Smooth muscle cell (in vitro differentiated cells): ENCODE measurements around the gene PDE4B. TPM values are rescaled to one million over a fixed set of nuclear protein-coding genes. Genes with fewer than 3 reads are reported as not detected.
"Not testable (repeated sequence)": the region's sequence is repeated elsewhere in the genome, so short reads cannot be mapped to it uniquely, and the experiment has no call there.

Source experiments
- DNase-seq: peaks from one replicate; lab custom pipeline; 2025; ENCODE audit not compliant: unreplicated experiment; lab: John Stamatoyannopoulos, UW
- H2AFZ ChIP-seq: fragments of 200-600 bp; sonication (generic); 2 replicates; pipeline ENCODE4 v1.6.0; 2016; ENCODE audit warnings: antibody characterized with exemption, low read depth, mild to moderate bottlenecking
- H3F3A ChIP-seq: fragments of 200-600 bp; sonication (generic); 2 replicates; pipeline ENCODE4 v1.6.0; 2017; ENCODE audit warnings: antibody characterized with exemption, low read depth
- H3K27ac ChIP-seq: fragments of 200-600 bp; sonication (generic); 2 replicates; pipeline ENCODE4 v1.5.1; 2016; ENCODE audit warnings: low read depth, mild to moderate bottlenecking
- H3K27me3 ChIP-seq: fragments of 200-600 bp; sonication (generic); 2 replicates; pipeline ENCODE4 v1.6.1; 2016; ENCODE audit warnings: low read depth, mild to moderate bottlenecking
- H3K36me3 ChIP-seq: fragments of 200-600 bp; sonication (generic); 2 replicates; pipeline ENCODE4 v1.5.1; 2016; ENCODE audit warnings: low read depth
- H3K4me1 ChIP-seq: fragments of 200-600 bp; sonication (generic); 2 replicates; pipeline ENCODE4 v1.5.1; 2016; ENCODE audit warnings: low read depth
- H3K4me2 ChIP-seq: fragments of 200-600 bp; sonication (generic); 2 replicates; pipeline ENCODE4 v1.6.0; 2016; ENCODE audit warnings: mild to moderate bottlenecking
- H3K4me3 ChIP-seq: fragments of 200-600 bp; sonication (generic); 2 replicates; pipeline ENCODE4 v1.5.1; 2016; ENCODE audit warnings: mild to moderate bottlenecking
- H3K79me2 ChIP-seq: fragments of 200-600 bp; sonication (generic); 2 replicates; pipeline ENCODE4 v1.6.0; 2016; ENCODE audit warnings: low read depth, mild to moderate bottlenecking
- H3K9ac ChIP-seq: fragments of 200-600 bp; sonication (generic); 2 replicates; pipeline ENCODE4 v1.6.0; 2016; ENCODE audit warnings: low read depth
- H3K9me3 ChIP-seq: fragments of 200-600 bp; sonication (generic); replicated peaks from 2 replicates; pipeline ENCODE4 v1.5.1; 2016; ENCODE audit warnings: low read depth
- H4K20me1 ChIP-seq: fragments of 200-600 bp; sonication (generic); 2 replicates; pipeline ENCODE4 v1.6.0; 2016; ENCODE audit warnings: low read depth
- CTCF ChIP-seq: fragments of 200-600 bp; sonication (generic); IDR thresholded peaks from 2 replicates; pipeline ENCODE4 v1.5.1; 2017; ENCODE audit warnings: borderline replicate concordance, mild to moderate bottlenecking, antibody characterized with exemption; ENCODE audit not compliant: insufficient read depth, poor library complexity, severe bottlenecking
- WGBS: methylation state at CpG from one replicate; pipeline ENCODE4 v1.1.7; 2016; ENCODE audit warnings: low lambda C conversion rate; 5-methylcytosine and 5-hydroxymethylcytosine counted together
- polyA plus RNA-seq: library from polyadenylated mRNA; unstranded; fragments of >200 nt; fragmentation: Nextera tagmentation; extraction: Ambion mirVana; gene quantifications from 2 replicates; pipeline ENCODE4 v1.2.1, GENCODE V29; 2016
- total RNA-seq: library from RNA; depleted of rRNA; stranded (reverse); fragments of >200 nt; gene quantifications from 2 replicates; pipeline ENCODE4 v1.2.3, GENCODE V29; 2014

PDE4B gene
- total and polyA plus RNA-seq, 2 experiments from 2014 or later, result 18.5 to 24.8 TPM

DNA sequence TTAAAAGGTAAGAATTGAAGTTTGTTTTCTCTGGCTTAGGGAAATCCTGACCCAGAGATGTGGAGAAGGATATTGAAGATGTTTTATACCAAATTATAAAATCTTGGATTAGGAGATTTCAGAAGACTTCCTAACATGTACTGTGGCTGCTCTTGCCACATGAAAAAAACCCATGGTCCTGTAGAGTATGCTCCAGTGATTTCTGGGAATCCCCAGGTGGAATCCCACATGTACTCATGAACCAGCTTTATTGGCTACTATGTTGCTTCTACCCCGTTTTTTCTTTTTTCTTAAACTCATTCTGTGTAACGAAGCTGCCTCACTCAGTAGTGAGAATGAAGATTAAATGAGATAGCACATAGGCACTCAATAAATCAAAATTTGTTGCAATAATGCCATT, 608.5 kb downstream of the PDE4B start:
- Histone ChIP-seq H3K4me2 (no peak overlapping the region), H3F3A (no peaks in the 10 kb centered on the region), H3K36me3 (no peaks in the 10 kb centered on the region), H3K9ac (no peak overlapping the region), H3K4me1 (no peaks in the 10 kb centered on the region), H2AFZ (no peak overlapping the region), H3K4me3 (no peak overlapping the region), H3K27ac (no peak overlapping the region), H3K27me3 (no peaks in the 10 kb centered on the region), H4K20me1 (no peaks in the 10 kb centered on the region), H3K79me2 (no peaks in the 10 kb centered on the region), H3K9me3 (no peaks in the 10 kb centered on the region)
- WGBS, result 89% methylated on average over 2 of the region's 2 CpGs
- TF ChIP-seq CTCF, result no peak
- no peak for DNase-seq

DNA sequence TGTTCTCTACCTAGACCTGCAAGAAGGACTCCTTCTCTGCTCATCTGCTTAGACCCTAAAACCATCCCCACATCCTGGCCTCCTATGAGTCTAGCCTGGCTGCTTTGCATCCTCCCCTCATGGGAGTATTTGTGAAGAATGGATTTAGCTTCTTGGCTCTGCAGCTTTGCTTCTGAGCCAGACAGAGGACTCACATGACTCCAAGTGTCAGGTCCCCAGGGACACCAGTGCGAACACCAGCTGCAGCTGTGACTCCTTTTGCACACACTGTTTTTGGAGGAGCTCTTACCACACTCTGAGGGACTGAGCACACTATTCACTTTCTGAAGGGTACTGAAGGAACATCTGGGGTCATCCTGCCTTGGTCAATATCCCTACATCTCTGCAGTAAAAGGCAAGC, 609.5 kb downstream of the PDE4B start:
- Histone ChIP-seq H3K36me3 (no peaks in the 10 kb centered on the region), H3K4me1 (no peaks in the 10 kb centered on the region), H3K4me2 (no peak overlapping the region), H3K79me2 (no peaks in the 10 kb centered on the region), H3K9me3 (no peaks in the 10 kb centered on the region), H3F3A (no peaks in the 10 kb centered on the region), H3K27me3 (no peaks in the 10 kb centered on the region), H4K20me1 (no peaks in the 10 kb centered on the region), H3K27ac (no peak overlapping the region), H3K9ac (no peak overlapping the region), H2AFZ (no peak overlapping the region), H3K4me3 (no peak overlapping the region)
- 87% methylated on average over 1 of the region's 1 CpG for WGBS
- no peak for DNase-seq
- no peak for TF ChIP-seq CTCF

DNA sequence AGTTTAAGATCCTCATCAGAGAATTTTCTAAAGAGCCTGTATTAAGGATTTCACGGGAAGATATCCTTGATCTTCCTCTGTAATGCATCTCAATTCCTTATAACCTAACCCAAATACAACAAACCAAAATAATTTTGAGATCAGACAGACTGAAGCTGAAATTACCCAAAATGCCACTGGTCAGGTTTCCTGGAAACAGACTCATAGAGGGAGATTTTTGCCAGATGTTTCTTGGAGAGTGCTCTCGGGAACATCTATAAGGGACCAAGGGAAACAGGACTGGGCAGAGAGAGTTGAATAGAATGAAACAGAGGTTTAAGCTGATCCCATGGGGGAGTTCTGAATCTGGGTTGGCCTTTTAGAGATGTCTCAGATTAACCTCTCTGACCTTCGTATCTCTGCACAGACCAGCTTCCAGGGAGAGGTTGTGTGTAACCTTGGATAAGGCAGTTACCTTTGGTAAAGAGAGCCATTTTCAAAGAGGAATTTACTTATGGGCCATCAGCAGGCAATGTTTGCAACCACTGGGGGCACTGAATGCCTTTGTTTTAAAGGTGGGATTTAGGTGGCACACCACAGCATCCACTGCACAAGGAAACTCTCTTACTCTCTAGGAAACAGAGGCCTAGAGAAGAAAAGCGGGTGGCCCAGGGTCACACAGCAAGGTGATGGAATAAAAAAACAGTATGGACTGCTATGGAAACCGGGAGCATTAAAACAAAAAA, 610.5 kb downstream of the PDE4B start:
- no peaks in the 10 kb centered on the region for H3F3A ChIP-seq
- no peak overlapping the region for H3K27ac ChIP-seq
- no peak overlapping the region for H3K9ac ChIP-seq
- no peak for TF ChIP-seq CTCF
- 84% methylated on average over 5 of the region's 5 CpGs for WGBS
- H3K36me3 ChIP-seq, result no peaks in the 10 kb centered on the region
- H3K4me2 ChIP-seq, result no peak overlapping the region
- H4K20me1 ChIP-seq, result no peaks in the 10 kb centered on the region
- H3K27me3 ChIP-seq, result no peaks in the 10 kb centered on the region
- no peak overlapping the region for H3K4me3 ChIP-seq
- no peak overlapping the region for H2AFZ ChIP-seq
- H3K9me3 ChIP-seq, result no peaks in the 10 kb centered on the region
- H3K4me1 ChIP-seq, result no peaks in the 10 kb centered on the region
- DNase-seq, result no peak
- no peaks in the 10 kb centered on the region for H3K79me2 ChIP-seq

DNA sequence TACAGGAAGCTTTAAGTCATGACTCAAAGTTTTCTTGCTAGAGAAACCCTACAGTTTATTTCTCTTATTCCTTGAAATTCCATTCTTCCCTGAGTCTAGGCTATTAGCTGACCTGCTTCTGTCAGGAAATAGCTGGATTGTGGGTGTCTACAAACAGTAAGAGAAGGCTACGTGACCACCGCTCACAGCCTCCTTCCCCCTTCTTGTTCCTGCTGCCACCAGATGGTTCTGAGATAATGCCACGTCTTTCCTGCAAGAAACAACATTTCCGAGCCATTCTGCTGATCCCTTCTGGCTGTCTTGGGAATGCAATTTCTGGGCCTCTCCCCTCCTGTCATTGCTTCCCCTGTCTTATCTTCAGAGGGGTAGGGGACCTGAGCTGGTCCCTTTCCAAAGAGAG, 612.4 kb downstream of the PDE4B start:
- Histone ChIP-seq H3K27me3 (no peaks in the 10 kb centered on the region), H3F3A (no peaks in the 10 kb centered on the region), H3K4me2 (no peak overlapping the region), H3K36me3 (no peaks in the 10 kb centered on the region), H3K9ac (no peak overlapping the region), H2AFZ (no peak overlapping the region), H4K20me1 (no peaks in the 10 kb centered on the region), H3K4me1 (no peaks in the 10 kb centered on the region), H3K4me3 (no peak overlapping the region), H3K9me3 (no peaks in the 10 kb centered on the region), H3K27ac (no peak overlapping the region), H3K79me2 (no peaks in the 10 kb centered on the region)
- no peak for DNase-seq
- no peak for TF ChIP-seq CTCF
- WGBS, result 77% methylated on average over 4 of the region's 4 CpGs

GRCh38 chr1:66411449-66411848, 618.8 kb downstream of the PDE4B start:
- H3K9ac ChIP-seq, H2AFZ ChIP-seq, H3K4me2 ChIP-seq, H3K4me3 ChIP-seq, H3F3A ChIP-seq, H4K20me1 ChIP-seq, H3K27ac ChIP-seq, H3K4me1 ChIP-seq, DNase-seq, H3K9me3 ChIP-seq, H3K79me2 ChIP-seq, H3K27me3 ChIP-seq, H3K36me3 ChIP-seq: not testable (repeated sequence)
- WGBS, result 91% methylated on average over 1 of the region's 1 CpG
